Uterus (tissue), 4 donors: ENCODE data around the gene QRSL1. TPM values are rescaled to one million over a fixed set of nuclear protein-coding genes. Genes with fewer than 3 reads are reported as not detected.

ENCODE experiments used
- DNase-seq, 2 donors: peaks; one replicate each; pipeline ENCODE4 v3.0.0-alpha.2; 2019 to 2020
- H3K27ac ChIP-seq, 2 donors: fragments of 200-600 bp; sonication (generic); 1 replicate in 1 of 2; 2 replicates in 1 of 2; pipeline ENCODE4 v1.5.1; 2016 to 2018
- H3K27me3 ChIP-seq, 2 donors: fragments of 200-600 bp; sonication (generic); one replicate each; pipeline ENCODE4 v1.5.1; 2018 to 2019; ENCODE audit warnings: control low read depth in 1 of 2
- H3K36me3 ChIP-seq, 2 donors: fragments of 200-600 bp; sonication (generic); one replicate each; pipeline ENCODE4 v1.5.1; 2019; ENCODE audit warnings: control low read depth in 1 of 2
- H3K4me1 ChIP-seq, 2 donors: fragments of 200-600 bp; sonication (generic); one replicate each; pipeline ENCODE4 v1.5.1; 2018 to 2019; ENCODE audit warnings: control low read depth in 1 of 2
- H3K4me3 ChIP-seq, 2 donors: fragments of 200-600 bp; sonication (generic); 1 replicate in 1 of 2; 2 replicates in 1 of 2; pipeline ENCODE4 v1.5.1; 2018 to 2019; ENCODE audit warnings: mild to moderate bottlenecking in 1 of 2
- H3K9me3 ChIP-seq, 2 donors: fragments of 200-600 bp; sonication (generic); one replicate each; pipeline ENCODE4 v1.5.1; 2019; ENCODE audit warnings: control low read depth in 1 of 2
- POLR2A ChIP-seq, 2 donors: fragments of 450-650 bp; IDR thresholded peaks; one replicate each; pipeline ENCODE4 v1.6.1; 2016; ENCODE audit warnings: antibody characterized with exemption in 2 of 2, mild to moderate bottlenecking in 1 of 2, moderate library complexity in 1 of 2
- intact Hi-C: fragments of 100-400 bp; cut with DNase I; formaldehyde crosslinking; loops from one replicate; pipeline ENCODE4 v1.15.1; 2023; ENCODE audit warnings: low total_unique reads
- total RNA-seq, 4 donors: library from RNA; depleted of rRNA in 3 of 4; stranded (reverse); fragments of >200 nt in 3 of 4; gene quantifications; one replicate each; pipeline versions ENCODE4 v1.1.0 to v1.2.4, GENCODE V29; 2014 to 2023
- TF ChIP-seq, protein P1 (sequence below), 4 experiments: fragments of 200-600 bp in 2 of 4; fragments of 450-650 bp in 2 of 4; sonication (generic) in 2 of 4; IDR thresholded peaks; one replicate each; pipeline ENCODE4 v1.5.1; 2016 to 2019; ENCODE audit warnings: antibody characterized with exemption in 4 of 4, mild to moderate bottlenecking in 2 of 4, moderate library complexity in 1 of 4
- donor health status: DM: yes; HTN: yes; CAD: no.

The QRSL1 gene
- total RNA-seq, 4 donors from 2014 or later, result 10.9 to 22.0 (median 13.3) TPM

GRCh38 chr6:106662458-106662857 lies 33.1 kb downstream of the QRSL1 start:
- Histone ChIP-seq H3K27ac (no peak overlapping the region), H3K36me3 (no peaks in the 10 kb centered on the region), H3K9me3 (no peaks in the 10 kb centered on the region), H3K27me3 (no peaks in the 10 kb centered on the region), H3K4me3 (no peak overlapping the region), H3K4me1 (no peaks in the 10 kb centered on the region)
- TF ChIP-seq, protein P1, sequence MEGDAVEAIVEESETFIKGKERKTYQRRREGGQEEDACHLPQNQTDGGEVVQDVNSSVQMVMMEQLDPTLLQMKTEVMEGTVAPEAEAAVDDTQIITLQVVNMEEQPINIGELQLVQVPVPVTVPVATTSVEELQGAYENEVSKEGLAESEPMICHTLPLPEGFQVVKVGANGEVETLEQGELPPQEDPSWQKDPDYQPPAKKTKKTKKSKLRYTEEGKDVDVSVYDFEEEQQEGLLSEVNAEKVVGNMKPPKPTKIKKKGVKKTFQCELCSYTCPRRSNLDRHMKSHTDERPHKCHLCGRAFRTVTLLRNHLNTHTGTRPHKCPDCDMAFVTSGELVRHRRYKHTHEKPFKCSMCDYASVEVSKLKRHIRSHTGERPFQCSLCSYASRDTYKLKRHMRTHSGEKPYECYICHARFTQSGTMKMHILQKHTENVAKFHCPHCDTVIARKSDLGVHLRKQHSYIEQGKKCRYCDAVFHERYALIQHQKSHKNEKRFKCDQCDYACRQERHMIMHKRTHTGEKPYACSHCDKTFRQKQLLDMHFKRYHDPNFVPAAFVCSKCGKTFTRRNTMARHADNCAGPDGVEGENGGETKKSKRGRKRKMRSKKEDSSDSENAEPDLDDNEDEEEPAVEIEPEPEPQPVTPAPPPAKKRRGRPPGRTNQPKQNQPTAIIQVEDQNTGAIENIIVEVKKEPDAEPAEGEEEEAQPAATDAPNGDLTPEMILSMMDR (IDR thresholded peaks at IDR 0.05), result no peak
- no peak for TF ChIP-seq POLR2A (IDR thresholded peaks at IDR 0.05)
- DNase-seq, result no peak
- intact Hi-C loops, result no loop called here

GRCh38 chr6:106666282-106667021 lies 37.1 kb downstream of the QRSL1 start:
- TF ChIP-seq, protein P1 (IDR thresholded peaks at IDR 0.05), result no peak
- no peak for TF ChIP-seq POLR2A (IDR thresholded peaks at IDR 0.05)
- H3K36me3 ChIP-seq, result no peaks in the 10 kb centered on the region
- H3K9me3 ChIP-seq, result no peaks in the 10 kb centered on the region
- H3K27ac ChIP-seq, result no peak overlapping the region
- DNase-seq, result no peak
- H3K4me3 ChIP-seq, result no peak overlapping the region
- no peaks in the 10 kb centered on the region for H3K4me1 ChIP-seq
- intact Hi-C loops, result no loop called here
- no peaks in the 10 kb centered on the region for H3K27me3 ChIP-seq

DNA sequence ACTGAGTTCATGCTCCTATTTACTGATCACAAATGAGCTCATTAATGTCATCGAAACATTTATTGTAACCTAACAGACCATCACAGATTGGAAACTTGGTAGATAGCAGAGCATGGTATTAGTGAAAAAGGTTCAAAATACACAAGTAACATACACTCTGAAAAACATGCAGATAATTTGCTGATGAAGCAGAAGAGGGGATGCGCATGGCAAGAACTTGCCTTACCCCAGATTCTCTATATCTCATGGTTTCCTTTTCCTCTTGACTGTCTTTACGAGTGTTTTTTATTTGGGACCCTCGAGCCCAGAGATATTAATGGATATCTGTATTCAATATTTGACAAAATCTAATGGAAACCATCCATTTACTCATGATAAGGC lies 37.6 kb downstream of the QRSL1 start:
- Histone ChIP-seq H3K4me3 (no peak overlapping the region), H3K36me3 (no peaks in the 10 kb centered on the region), H3K27ac (no peak overlapping the region), H3K9me3 (no peaks in the 10 kb centered on the region), H3K4me1 (no peaks in the 10 kb centered on the region), H3K27me3 (no peaks in the 10 kb centered on the region)
- TF ChIP-seq, protein P1 (IDR thresholded peaks at IDR 0.05), result no peak
- no peak for TF ChIP-seq POLR2A (IDR thresholded peaks at IDR 0.05)
- no peak for DNase-seq
- intact Hi-C loops, result no loop called here

- intact Hi-C loops, result no loop called here
- no peaks in the 10 kb centered on the region for H3K36me3 ChIP-seq
- H3K4me3 ChIP-seq, result no peak overlapping the region
- DNase-seq, result no peak
- H3K27ac ChIP-seq, result no peak overlapping the region
- no peaks in the 10 kb centered on the region for H3K4me1 ChIP-seq
- no peaks in the 10 kb centered on the region for H3K27me3 ChIP-seq
- no peaks in the 10 kb centered on the region for H3K9me3 ChIP-seq
- TF ChIP-seq, protein P1 (IDR thresholded peaks at IDR 0.05), result no peak
- TF ChIP-seq POLR2A (IDR thresholded peaks at IDR 0.05), result no peak
Observed at GRCh38 chr6:106670236-106670635, 40.9 kb downstream of the QRSL1 start.

DNA sequence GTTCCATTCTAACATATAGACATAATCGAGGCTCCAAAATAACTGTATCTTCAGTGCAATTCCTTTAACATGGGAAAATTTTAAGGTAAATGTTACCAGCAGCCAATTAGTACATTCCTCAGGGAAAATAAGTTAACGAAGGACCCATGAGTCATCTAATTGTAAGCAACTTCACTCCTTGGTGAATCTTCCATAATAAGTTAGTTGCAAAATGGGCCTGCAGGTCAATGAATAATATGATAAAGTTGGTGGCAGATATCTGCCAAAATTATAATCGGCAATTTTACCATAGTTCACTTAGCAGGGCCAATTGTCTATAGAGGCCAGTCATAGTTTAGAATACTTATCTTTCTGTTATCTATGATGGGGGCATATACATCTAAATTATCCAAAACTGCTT lies 42.3 kb downstream of the QRSL1 start:
- H3K9me3 ChIP-seq, result no peaks in the 10 kb centered on the region
- TF ChIP-seq, protein P1 (IDR thresholded peaks at IDR 0.05), result no peak
- TF ChIP-seq POLR2A (IDR thresholded peaks at IDR 0.05), result no peak
- DNase-seq, result no peak
- no peaks in the 10 kb centered on the region for H3K4me1 ChIP-seq
- intact Hi-C loops, result no loop called here
- no peak overlapping the region for H3K4me3 ChIP-seq
- H3K27ac ChIP-seq, result no peak overlapping the region
- no peaks in the 10 kb centered on the region for H3K36me3 ChIP-seq
- H3K27me3 ChIP-seq, result no peaks in the 10 kb centered on the region
